VCaP (cell line): ENCODE data around the gene CKB.

ENCODE experiments used
- H3K27ac ChIP-seq: fragments of 450-650 bp; 2 replicates; pipeline ENCODE4 v1.5.1; 2017
- CTCF ChIP-seq: fragments of 450-650 bp; conservative IDR thresholded peaks from 2 replicates; pipeline ENCODE4 v1.5.1; 2017; ENCODE audit warnings: mild to moderate bottlenecking, moderate library complexity

Gene CKB

GRCh38 chr14:103547941-103548462 lies 25.4 kb upstream of the CKB start:
- H3K27ac ChIP-seq, result no peak overlapping the region
- TF ChIP-seq CTCF, result no peak

GRCh38 chr14:103547455-103547940 lies 24.9 kb upstream of the CKB start:
- H3K27ac ChIP-seq, result no peak overlapping the region
- no peak for TF ChIP-seq CTCF

- peak; percentile 85 for TF ChIP-seq CTCF
- no peak overlapping the region; the same call in 1 of the 2 replicates for H3K27ac ChIP-seq
Measured at GRCh38 chr14:103546652-103547454, 24.2 kb upstream of the CKB start.

- no peak for TF ChIP-seq CTCF
Measured at GRCh38 chr14:103545915-103546651, 23.5 kb upstream of the CKB start.

GRCh38 chr14:103545219-103545914 lies 22.7 kb upstream of the CKB start:
- no peak for TF ChIP-seq CTCF
- no peak overlapping the region for H3K27ac ChIP-seq

More at GRCh38 chr14:103545915-103546651, 23.5 kb upstream of the CKB start:
- H3K27ac ChIP-seq, result no peak overlapping the region; the same call in 1 of the 2 replicates

- TF ChIP-seq CTCF, result no peak
- H3K27ac ChIP-seq, result no peak overlapping the region
Measured at GRCh38 chr14:103544388-103545218, 22.0 kb upstream of the CKB start.
